ENCODE measurements around the gene SRP72.

Gene SRP72

GRCh38 chr4:56430203-56430602 is 37.2 kb upstream of the SRP72 start:
- no peak for DNase-seq (ENCODE audit: low read depth)
- TF ChIP-seq CTCF (IDR thresholded peaks at IDR 0.05; ENCODE audit: insufficient read depth, low read depth, low read length, missing control alignments): no peak
- no peak overlapping the region for H3K4me3 ChIP-seq (ENCODE audit: low read depth, low read length)

DNA sequence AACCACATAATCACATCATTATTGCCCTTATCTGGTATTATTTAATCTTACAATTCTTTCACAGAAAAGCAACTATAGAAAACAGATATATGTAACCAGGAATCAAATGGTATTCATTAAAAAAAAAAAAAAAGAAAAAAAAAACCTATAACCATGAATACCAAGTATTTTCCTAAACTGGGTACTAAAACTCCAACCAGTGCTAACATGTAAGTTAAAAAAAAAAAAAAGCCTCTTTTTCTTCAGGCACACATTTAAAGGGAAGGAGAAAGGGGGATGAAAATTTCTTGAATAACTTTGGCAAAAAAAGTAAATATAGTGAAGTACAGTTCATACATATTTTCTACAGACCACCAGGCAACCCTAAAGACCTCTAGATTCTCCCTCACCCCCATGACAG is 34.1 kb upstream of the SRP72 start:
- DNase-seq (ENCODE audit: low read depth): no peak
- peak overlapping the region; percentile 99 for H3K4me3 ChIP-seq (ENCODE audit: low read depth, low read length)
- no peak for TF ChIP-seq CTCF (IDR thresholded peaks at IDR 0.05; ENCODE audit: insufficient read depth, low read depth, low read length, missing control alignments)

DNA sequence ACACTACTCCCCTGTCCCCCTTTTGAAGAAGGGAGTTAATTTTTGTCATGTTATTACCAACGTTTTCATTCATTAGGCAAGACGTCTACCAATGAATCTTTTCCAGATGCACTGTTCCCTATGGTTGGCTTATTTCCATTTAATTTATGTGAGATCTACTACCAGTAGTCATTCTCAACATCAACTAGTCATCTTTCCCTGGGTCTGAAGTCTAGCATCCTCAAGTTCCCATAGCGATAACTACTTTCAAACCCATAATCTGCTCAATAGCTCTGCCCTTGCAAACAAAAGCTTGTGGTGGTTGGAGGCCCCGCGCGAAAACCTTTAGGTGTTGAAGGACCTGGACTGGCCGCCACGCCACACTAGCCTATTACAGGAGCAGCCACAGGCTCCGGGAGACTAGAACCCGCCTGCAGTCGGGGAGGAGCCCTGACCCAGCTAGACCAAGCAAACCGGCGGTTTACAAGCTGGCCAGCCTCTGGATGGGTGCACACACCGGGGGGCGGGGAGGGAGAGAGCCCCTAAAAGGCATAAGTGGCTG is 32.7 kb upstream of the SRP72 start:
- TF ChIP-seq CTCF (IDR thresholded peaks at IDR 0.05; ENCODE audit: insufficient read depth, low read depth, low read length, missing control alignments): no peak
- peak; percentile 86 for DNase-seq (ENCODE audit: low read depth)

GRCh38 chr4:56435140-56435926 is 32.1 kb upstream of the SRP72 start, which contains the start of gene PPAT:
Gene PPAT (minus strand): TSS chr4:56435615. CDS start chr4:56435477, 138 bp downstream.
- peak; percentile 2 for TF ChIP-seq CTCF (IDR thresholded peaks at IDR 0.05; ENCODE audit: insufficient read depth, low read depth, low read length, missing control alignments)
- DNase-seq (ENCODE audit: low read depth): peak; percentile 99
- H3K4me3 ChIP-seq (ENCODE audit: low read depth, low read length): peak within 1 kb of the TSS; percentile 99

More for the DNA sequence above, 32.7 kb upstream of the SRP72 start:
- peak overlapping the region; percentile 99 for H3K4me3 ChIP-seq (ENCODE audit: low read depth, low read length)

DNA sequence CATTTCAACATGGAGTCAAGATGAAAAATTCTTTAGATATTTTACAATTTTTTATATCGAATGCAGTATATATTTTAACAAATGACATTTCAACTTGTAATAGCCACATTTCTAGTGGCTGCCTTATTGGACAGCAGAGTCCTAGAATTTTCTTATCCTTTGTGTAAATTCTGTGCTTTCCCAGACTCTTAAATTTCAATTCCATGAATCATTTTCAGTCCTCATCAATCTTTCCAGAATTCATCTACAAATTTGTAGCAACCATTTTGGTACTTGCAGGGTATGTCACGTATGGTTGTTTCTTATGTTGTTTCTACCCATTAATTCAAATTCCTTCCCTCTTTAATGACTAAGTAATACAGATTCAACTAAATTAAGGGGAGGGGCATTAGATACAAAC is 28.7 kb upstream of the SRP72 start:
- H3K4me3 ChIP-seq (ENCODE audit: low read depth, low read length): peak overlapping the region; percentile 99
- no peak for DNase-seq (ENCODE audit: low read depth)
- TF ChIP-seq CTCF (IDR thresholded peaks at IDR 0.05; ENCODE audit: insufficient read depth, low read depth, low read length, missing control alignments): no peak

GRCh38 chr4:56440983-56441382 is 26.4 kb upstream of the SRP72 start:
- DNase-seq (ENCODE audit: low read depth): no peak
- no peak for TF ChIP-seq CTCF (IDR thresholded peaks at IDR 0.05; ENCODE audit: insufficient read depth, low read depth, low read length, missing control alignments)
- H3K4me3 ChIP-seq (ENCODE audit: low read depth, low read length): no peak overlapping the region
